Measurements from ENCODE around the gene FMNL2.

The FMNL2 gene

DNA sequence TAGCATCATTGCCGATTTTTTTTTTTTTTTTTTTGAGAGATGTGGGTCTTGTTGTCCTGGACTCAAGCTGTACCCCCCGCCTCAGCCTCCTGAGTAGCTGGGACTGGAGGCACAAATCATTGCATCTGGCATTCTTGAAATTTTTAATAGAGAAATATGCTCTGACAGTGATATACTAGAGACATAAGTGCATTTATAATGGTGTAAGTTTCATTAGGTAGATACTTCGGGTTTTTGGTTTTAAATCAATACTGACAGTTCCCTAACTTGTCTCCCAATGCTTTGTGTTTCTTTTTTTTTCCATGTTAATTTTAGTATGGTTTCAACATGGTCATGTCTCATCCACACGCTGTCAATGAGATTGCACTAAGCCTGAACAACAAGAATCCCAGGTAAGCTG, 243.6 kb downstream of the FMNL2 start:
- Histone ChIP-seq H3K36me3 (no peaks in the 10 kb centered on the region), H3K9me3 (no peaks in the 10 kb centered on the region), H3K4me1 (ENCODE audit: control insufficient read depth in 1 of 2, insufficient read depth in 1 of 2, low read depth in 1 of 2, low read length in 1 of 2) (no peaks in the 10 kb centered on the region), H3K4me3 (ENCODE audit: low read depth in 1 of 2, low read length in 1 of 2) (no peak overlapping the region), H3K27ac (no peak overlapping the region), H3K27me3 (peaks cover 4% of the 10 kb centered on the region)
- TF ChIP-seq, protein P1, sequence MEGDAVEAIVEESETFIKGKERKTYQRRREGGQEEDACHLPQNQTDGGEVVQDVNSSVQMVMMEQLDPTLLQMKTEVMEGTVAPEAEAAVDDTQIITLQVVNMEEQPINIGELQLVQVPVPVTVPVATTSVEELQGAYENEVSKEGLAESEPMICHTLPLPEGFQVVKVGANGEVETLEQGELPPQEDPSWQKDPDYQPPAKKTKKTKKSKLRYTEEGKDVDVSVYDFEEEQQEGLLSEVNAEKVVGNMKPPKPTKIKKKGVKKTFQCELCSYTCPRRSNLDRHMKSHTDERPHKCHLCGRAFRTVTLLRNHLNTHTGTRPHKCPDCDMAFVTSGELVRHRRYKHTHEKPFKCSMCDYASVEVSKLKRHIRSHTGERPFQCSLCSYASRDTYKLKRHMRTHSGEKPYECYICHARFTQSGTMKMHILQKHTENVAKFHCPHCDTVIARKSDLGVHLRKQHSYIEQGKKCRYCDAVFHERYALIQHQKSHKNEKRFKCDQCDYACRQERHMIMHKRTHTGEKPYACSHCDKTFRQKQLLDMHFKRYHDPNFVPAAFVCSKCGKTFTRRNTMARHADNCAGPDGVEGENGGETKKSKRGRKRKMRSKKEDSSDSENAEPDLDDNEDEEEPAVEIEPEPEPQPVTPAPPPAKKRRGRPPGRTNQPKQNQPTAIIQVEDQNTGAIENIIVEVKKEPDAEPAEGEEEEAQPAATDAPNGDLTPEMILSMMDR (IDR thresholded peaks at IDR 0.05), result no peak

DNA sequence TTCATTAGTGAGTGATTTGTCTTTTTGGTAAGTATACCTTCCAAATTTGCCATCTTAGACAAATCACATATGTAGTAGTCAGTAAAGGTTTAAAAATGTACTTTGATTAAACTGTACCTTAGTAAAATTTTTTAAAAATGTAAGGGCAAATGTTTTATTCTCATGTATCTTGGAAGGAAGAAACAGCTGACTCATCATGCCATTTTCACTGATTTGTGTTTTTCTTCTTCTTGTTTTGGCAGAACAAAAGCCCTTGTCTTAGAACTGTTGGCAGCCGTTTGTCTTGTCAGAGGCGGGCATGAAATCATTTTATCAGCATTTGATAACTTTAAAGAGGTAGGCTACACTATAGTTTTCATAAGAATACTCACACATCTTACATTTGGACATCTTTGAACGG, 245.7 kb downstream of the FMNL2 start:
- Histone ChIP-seq H3K27ac (no peak overlapping the region), H3K4me3 (ENCODE audit: low read depth in 1 of 2, low read length in 1 of 2) (no peak overlapping the region), H3K36me3 (no peaks in the 10 kb centered on the region), H3K9me3 (no peaks in the 10 kb centered on the region), H3K27me3 (peaks cover 12% of the 10 kb centered on the region), H3K4me1 (ENCODE audit: control insufficient read depth in 1 of 2, insufficient read depth in 1 of 2, low read depth in 1 of 2, low read length in 1 of 2) (no peaks in the 10 kb centered on the region)
- TF ChIP-seq, protein P1 (IDR thresholded peaks at IDR 0.05), result no peak

DNA sequence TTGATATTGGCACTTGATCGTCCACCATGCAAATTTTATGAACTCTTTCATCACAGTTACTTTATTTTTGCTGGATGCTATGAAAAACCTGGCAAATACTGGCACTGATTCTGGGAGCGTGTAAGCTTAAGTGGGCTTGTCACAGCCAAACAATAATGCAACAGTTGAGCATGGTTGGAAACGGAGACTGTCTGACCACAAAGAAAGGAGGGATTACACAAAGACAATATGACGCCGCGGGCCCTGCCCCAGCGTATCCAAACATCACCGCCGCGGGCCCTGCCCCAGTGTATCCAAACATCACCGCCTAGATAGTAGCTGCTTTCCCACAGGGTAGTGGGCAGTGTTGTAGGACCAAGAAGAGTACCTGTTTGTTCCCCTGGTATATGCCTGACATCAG, 246.4 kb downstream of the FMNL2 start:
- H3K27ac ChIP-seq, result no peak overlapping the region

DNA sequence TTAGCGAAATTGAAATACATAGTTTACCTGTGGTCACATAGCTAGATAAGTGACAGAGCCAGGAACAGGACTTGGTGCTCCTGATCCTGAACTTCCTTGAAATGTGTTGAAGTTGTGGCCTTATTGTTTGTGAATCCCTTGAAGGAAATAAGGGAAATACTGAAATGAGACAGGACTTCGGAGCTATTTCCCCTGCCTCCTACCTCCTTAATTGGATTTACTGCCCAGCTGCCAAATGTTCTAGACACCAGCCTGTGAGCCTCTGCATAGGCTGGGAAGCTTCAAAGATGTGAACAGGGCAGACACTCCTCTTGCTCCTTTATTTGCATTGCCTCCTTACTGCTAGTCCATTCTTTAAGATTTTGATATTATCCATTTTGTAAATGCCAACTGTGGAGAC, 247.1 kb downstream of the FMNL2 start:
- Histone ChIP-seq H3K4me1 (ENCODE audit: control insufficient read depth in 1 of 2, insufficient read depth in 1 of 2, low read depth in 1 of 2, low read length in 1 of 2) (no peaks in the 10 kb centered on the region), H3K36me3 (no peaks in the 10 kb centered on the region), H3K9me3 (no peaks in the 10 kb centered on the region), H3K27ac (no peak overlapping the region), H3K4me3 (ENCODE audit: low read depth in 1 of 2, low read length in 1 of 2) (no peak overlapping the region), H3K27me3 (peaks cover 12% of the 10 kb centered on the region)
- TF ChIP-seq, protein P1 (IDR thresholded peaks at IDR 0.05), result no peak

More for the DNA sequence above, 246.4 kb downstream of the FMNL2 start:
- TF ChIP-seq, protein P1 (IDR thresholded peaks at IDR 0.05), result no peak
- Histone ChIP-seq H3K4me3 (ENCODE audit: low read depth in 1 of 2, low read length in 1 of 2) (no peak overlapping the region), H3K27me3 (peaks cover 12% of the 10 kb centered on the region), H3K9me3 (no peaks in the 10 kb centered on the region), H3K4me1 (ENCODE audit: control insufficient read depth in 1 of 2, insufficient read depth in 1 of 2, low read depth in 1 of 2, low read length in 1 of 2) (no peaks in the 10 kb centered on the region), H3K36me3 (no peaks in the 10 kb centered on the region)

DNA sequence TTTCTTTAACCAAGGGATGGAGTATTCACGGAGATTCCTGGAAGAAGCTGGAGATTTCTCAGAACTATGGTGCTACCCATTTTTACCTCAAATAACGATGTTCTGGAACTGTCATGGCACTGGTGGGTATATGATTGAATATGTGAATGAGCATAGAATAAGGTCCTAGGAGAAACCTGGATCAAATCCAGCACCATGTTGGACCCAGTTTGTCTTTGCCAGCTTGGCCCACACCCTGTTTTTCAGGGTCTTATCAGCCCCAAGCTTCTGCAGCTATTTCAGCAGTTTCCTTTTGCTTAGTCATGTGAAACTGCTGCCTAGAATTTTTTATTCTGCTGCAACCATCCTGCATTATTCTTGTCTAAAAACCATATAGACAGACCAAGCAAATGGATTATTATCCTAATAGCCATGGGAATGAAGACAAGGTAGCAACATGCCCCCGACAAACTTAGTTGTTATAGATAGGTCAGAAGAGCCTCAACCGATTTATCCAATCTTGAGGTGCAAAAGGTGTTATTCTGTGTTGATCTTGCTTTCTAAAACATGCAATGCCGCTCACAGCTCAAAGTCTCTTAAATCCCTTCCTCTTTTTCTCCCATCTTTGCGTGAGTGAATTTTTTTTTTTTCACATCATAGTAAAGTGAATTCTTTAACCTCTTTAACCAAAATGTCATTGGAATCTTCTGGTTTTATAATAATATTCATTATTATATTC, 248.7 kb downstream of the FMNL2 start:
- no peaks in the 10 kb centered on the region for H3K4me1 ChIP-seq (ENCODE audit: control insufficient read depth in 1 of 2, insufficient read depth in 1 of 2, low read depth in 1 of 2, low read length in 1 of 2)
- no peaks in the 10 kb centered on the region for H3K36me3 ChIP-seq

More for the DNA sequence above, 248.7 kb downstream of the FMNL2 start:
- Histone ChIP-seq H3K9me3 (no peaks in the 10 kb centered on the region), H3K4me3 (ENCODE audit: low read depth in 1 of 2, low read length in 1 of 2) (no peak overlapping the region), H3K27me3 (peaks cover 12% of the 10 kb centered on the region), H3K27ac (no peak overlapping the region)
- TF ChIP-seq, protein P1 (IDR thresholded peaks at IDR 0.05), result no peak

Data from neutrophil (primary cell).